ENCODE results near the gene MTCL1. TPM values are rescaled to one million over a fixed set of nuclear protein-coding genes. Genes with fewer than 3 reads are reported as not detected.

The MTCL1 gene
- 1 to 10 TPM; 5.4 to 7.2 TPM for total RNA-seq

GRCh38 chr18:8705238-8705960 is at the start of gene MTCL1:
TSS of gene MTCL1 (plus strand) at chr18:8705556. CDS start at chr18:8705661, 105 bp downstream.
- TF ChIP-seq CTCF (IDR thresholded peaks at IDR 0.05), result no peak
- Histone ChIP-seq H3K4me1 (peaks cover 0 to 24% of the 10 kb centered on the region in 2 donors), H3K27me3 (no peaks in the 10 kb centered on the region), H3K36me3 (no peaks in the 10 kb centered on the region), H3K9me3 (no peaks in the 10 kb centered on the region), H3K4me3 (peak within 1 kb of the TSS; percentile 52 to 70), H3K27ac (peak within 1 kb of the TSS; percentile 87 to 90)
- DNase-seq (ENCODE audit: low spot score), result no peak

- Histone ChIP-seq H3K36me3 (no peaks in the 10 kb centered on the region), H3K4me3 (no peak overlapping the region), H3K4me1 (no peaks in the 10 kb centered on the region), H3K27me3 (no peaks in the 10 kb centered on the region), H3K9me3 (no peaks in the 10 kb centered on the region), H3K27ac (no peak overlapping the region)
- no peak for DNase-seq (ENCODE audit: low spot score)
- no peak for TF ChIP-seq CTCF (IDR thresholded peaks at IDR 0.05)
Measured at GRCh38 chr18:8656232-8656631, 49.1 kb upstream of the MTCL1 start.

GRCh38 chr18:8657050-8657820 is 48.1 kb upstream of the MTCL1 start:
- no peak for DNase-seq (ENCODE audit: low spot score)
- no peaks in the 10 kb centered on the region for H3K27me3 ChIP-seq
- no peaks in the 10 kb centered on the region for H3K9me3 ChIP-seq
- TF ChIP-seq CTCF (IDR thresholded peaks at IDR 0.05), result no peak
- H3K4me3 ChIP-seq, result no peak overlapping the region
- H3K27ac ChIP-seq, result no peak overlapping the region
- no peaks in the 10 kb centered on the region for H3K36me3 ChIP-seq
- no peaks in the 10 kb centered on the region for H3K4me1 ChIP-seq

- H3K27ac ChIP-seq, result no peak overlapping the region
- no peak for TF ChIP-seq CTCF (IDR thresholded peaks at IDR 0.05)
Measured at GRCh38 chr18:8657873-8658470, 47.4 kb upstream of the MTCL1 start.

GRCh38 chr18:8658858-8659485 is 46.4 kb upstream of the MTCL1 start:
- H3K36me3 ChIP-seq, result no peaks in the 10 kb centered on the region
- no peak for TF ChIP-seq CTCF (IDR thresholded peaks at IDR 0.05)
- no peaks in the 10 kb centered on the region for H3K9me3 ChIP-seq
- H3K4me1 ChIP-seq, result no peaks in the 10 kb centered on the region
- no peaks in the 10 kb centered on the region for H3K27me3 ChIP-seq
- H3K4me3 ChIP-seq, result no peak overlapping the region
- DNase-seq (ENCODE audit: low spot score), result no peak
- no peak overlapping the region for H3K27ac ChIP-seq

More at GRCh38 chr18:8657873-8658470, 47.4 kb upstream of the MTCL1 start:
- Histone ChIP-seq H3K27me3 (no peaks in the 10 kb centered on the region), H3K4me1 (no peaks in the 10 kb centered on the region), H3K9me3 (no peaks in the 10 kb centered on the region), H3K36me3 (no peaks in the 10 kb centered on the region), H3K4me3 (no peak overlapping the region)
- no peak for DNase-seq (ENCODE audit: low spot score)
